COR-L47 (cell line): ENCODE results near the gene TAPT1.
"Not testable (repeated sequence)": the region's sequence is repeated elsewhere in the genome, so short reads cannot be mapped to it uniquely, and the experiment has no call there.

Experiments used
- DNase-seq: peaks from one replicate; lab custom pipeline; 2025; lab: John Stamatoyannopoulos, UW

The TAPT1 gene, protein sequence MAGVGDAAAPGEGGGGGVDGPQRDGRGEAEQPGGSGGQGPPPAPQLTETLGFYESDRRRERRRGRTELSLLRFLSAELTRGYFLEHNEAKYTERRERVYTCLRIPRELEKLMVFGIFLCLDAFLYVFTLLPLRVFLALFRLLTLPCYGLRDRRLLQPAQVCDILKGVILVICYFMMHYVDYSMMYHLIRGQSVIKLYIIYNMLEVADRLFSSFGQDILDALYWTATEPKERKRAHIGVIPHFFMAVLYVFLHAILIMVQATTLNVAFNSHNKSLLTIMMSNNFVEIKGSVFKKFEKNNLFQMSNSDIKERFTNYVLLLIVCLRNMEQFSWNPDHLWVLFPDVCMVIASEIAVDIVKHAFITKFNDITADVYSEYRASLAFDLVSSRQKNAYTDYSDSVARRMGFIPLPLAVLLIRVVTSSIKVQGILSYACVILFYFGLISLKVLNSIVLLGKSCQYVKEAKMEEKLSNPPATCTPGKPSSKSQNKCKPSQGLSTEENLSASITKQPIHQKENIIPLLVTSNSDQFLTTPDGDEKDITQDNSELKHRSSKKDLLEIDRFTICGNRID

GRCh38 chr4:16225863-16226815, at the start of gene TAPT1:
Gene TAPT1, minus strand, starts transcription at chr4:16226471. Its CDS starts 14 bp downstream, at chr4:16226457.
- peak; percentile 58 for DNase-seq

DNA sequence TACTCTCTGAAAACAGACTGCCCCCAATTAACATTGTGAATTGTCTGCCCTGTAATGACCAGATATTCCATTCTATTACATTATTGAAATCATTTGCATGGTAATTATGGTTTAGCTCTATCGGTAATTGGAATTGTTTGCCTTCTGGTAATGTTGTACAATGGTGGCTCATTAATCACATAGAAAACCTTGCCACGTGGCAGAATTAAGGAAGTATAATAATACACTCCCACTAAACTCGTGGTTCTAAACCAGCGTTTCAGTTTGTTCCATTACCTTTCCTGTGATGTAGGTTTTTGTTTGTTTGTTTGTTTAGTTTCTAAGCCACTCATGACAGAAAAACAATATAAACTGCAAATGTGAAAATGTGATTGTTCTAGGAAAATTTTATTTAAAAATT, 45.1 kb upstream of the TAPT1 start:
- DNase-seq = no peak

DNA sequence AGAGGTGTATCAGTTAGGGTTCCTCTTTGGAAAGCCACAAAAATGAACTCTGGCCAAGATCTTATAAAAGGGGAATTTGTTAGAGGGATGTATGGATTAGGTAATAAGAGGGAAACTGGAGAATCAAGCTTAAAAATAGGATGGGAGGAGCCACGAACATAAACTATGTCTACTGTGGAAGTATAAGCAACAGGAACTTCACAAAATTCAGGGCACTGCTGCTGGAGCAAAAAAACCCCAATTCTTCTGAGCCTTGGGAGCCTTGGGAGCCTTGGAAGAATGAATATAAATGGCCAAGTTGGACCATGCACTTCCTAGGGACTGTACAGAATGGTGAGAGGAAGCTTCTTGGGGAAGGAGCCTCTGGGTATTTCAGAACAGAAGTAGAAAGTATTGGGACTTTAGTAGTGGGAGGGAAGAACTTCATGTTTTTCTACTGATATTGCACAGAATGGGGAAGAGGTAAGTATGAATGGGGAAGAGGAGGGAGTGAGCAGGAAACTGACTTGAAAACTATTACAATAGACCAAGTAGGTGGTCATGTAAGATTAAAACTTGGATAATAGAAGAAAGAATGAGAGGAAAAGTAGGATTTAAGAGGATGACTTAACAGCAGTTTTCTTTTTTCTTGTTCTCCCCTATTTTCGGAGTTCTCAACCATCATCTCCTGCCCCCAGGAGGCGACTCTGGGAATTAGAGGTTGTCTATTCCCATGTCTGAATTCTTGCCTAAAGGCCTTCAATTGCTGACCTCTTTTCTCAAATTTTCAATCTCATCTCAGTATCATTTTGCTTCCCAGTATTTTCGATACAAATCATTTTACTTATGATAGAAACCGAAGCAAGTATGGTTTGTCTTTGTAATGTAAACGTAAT, 44.4 kb upstream of the TAPT1 start:
- DNase-seq = no peak

GRCh38 chr4:16269742-16270453, 43.6 kb upstream of the TAPT1 start:
- DNase-seq = not testable (repeated sequence)

- DNase-seq = no peak
Observed at GRCh38 chr4:16269240-16269639, 43.0 kb upstream of the TAPT1 start.

DNA sequence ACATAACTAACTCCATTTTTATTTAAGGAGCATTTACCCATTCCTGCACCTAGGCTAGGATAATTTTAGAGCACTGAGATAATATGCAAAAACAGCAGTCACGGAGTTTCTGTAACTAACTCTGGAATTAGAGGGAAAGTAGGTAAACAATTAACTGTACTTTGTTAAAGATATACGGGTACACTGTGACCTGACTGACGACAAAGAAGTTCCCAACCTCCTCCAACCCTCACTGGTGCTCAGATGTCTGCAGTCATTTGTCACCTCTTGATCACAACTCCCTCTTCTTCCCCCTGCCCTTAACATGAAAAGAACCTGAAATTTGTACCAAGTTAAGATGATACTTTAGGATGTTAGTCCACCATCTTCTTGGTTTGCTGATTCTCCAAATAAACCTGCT, 42.0 kb upstream of the TAPT1 start:
- no peak for DNase-seq

DNA sequence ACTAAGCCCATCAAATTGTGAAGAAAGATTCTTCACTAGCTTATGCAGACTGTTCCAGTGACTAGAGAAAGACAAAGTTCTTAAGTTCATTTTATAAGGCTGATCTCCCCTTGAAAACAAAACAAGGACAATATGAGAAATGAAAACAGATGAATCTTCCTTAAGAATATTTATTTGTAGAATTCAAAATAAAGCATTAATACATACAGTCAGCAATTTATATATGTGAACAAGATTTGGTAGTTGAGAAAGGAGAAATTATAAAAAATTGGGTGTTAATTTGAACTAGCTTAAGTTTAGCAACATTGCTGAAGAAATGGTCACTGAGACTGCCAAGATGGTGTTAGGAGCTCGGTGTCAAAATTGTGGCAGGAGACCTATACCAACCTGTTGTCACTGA, 41.4 kb upstream of the TAPT1 start:
- DNase-seq = no peak

DNA sequence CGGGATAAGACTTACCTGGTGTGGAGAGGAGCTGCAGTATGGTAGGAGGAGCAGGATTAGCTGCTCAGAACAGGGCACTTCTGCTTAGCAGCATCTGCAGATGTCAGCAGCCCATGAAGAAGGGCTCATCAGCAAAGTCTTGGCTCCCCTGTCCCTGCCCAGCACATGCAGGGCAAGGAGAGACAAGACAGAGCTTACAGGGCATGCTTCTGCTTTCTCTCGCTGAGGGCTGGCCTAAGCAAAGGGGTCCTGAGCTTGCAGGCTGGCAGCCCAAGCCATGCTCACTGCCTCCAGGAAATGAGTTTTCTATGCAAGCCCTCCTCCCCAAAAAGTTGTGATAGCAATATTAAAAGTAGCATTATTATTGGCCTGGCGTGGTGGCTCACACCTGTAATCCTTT, 39.5 kb upstream of the TAPT1 start:
- no peak for DNase-seq

GRCh38 chr4:16264798-16265197, 38.5 kb upstream of the TAPT1 start:
- DNase-seq = peak; percentile 27

GRCh38 chr4:16263056-16263455, 36.8 kb upstream of the TAPT1 start:
- no peak for DNase-seq

DNA sequence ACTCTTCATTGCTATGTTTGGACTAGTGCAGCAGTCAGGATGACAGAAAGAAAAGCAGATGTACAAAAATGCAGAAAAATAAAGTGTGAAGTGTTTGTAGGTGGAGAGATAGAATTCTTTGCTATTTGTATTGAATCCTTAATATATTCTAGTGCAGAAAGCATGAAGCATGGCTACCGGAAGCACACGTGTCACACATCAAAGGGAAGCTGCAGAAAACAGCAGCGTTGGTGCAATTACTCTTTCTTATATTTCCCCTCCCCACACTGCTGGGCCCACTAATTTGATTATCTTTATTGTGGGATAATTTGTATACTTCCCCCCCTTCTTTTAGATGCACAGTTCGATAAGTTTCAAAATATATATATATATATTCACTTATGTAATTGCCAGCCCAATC, 35.9 kb upstream of the TAPT1 start:
- no peak for DNase-seq

DNA sequence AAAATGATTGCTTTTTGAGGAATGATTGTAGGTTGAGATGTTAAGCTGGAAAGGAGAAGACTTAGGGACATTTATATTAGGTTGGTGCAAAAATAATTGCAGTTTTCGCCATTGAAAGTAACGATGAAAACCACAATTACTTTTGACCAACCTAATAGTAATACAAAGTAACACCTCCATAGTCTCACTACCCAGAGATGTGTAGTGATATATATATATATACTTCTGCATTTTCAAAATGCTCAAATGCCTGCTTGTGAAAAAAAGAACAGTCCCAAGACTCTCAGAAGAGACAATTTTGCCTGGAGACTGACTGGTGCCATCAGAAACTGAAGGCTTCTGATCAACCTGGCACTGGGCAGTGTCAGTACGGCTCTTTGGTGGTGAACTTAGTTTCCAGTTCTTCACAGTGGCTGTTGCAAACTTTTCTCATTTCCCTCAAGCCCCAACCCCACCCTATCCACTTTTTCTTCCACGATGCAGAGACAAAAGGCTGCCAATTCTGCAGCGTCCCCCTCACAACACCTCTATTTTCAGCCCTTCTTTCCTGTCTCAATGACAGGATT, 35.1 kb upstream of the TAPT1 start:
- DNase-seq = no peak

- no peak for DNase-seq
Observed at GRCh38 chr4:16259889-16260246, 33.6 kb upstream of the TAPT1 start.

DNA sequence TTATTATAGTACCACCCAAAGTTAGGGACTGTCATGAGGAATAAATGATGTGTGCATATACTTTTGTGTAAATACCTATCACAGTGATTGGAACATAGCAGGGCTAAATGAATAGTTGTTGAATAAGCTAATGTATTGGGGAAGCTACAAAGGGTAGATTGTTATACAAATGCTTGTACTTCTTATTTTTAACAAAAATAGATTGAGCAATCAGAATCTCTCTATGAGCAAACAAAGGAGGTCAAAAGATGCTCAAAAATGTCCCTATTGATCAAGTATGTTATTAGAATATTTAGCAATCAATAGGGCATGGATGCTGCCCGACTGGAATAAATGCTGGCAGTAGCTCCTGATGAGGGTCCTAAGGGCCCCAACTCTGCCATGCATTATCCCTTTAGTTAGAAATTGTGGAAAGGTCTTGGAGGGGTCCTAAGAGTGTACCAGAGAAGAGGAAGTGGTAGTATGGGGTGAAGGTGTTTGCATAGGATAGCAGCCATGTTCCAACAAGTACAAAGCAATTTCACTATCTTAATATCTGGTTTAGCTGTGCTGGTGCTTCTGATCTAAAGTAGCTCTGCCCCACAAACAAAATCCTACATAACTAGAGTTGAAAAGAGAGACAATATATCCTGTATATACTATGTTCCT, 33.1 kb upstream of the TAPT1 start:
- DNase-seq = no peak

GRCh38 chr4:16257611-16258010, 31.3 kb upstream of the TAPT1 start:
- DNase-seq = no peak

DNA sequence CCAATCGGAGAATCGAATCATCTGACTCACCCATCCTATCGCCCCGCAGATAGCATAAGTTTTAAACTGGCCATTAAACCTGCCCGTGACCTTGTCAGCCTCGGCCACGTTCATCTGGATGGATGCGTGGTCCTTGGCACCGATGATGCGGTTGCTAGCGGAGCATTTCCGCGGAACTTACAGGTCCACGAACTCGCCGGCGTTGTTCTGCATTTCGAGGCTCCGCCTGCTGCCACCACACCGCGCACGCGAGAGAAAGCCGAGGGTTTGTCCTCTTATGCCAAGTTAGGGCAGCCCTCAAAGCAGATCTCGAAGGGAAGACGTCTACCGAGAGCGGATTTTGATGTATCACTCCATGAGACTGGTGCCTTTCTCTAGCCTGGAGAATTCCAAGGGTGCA, 30.1 kb upstream of the TAPT1 start:
- no peak for DNase-seq

GRCh38 chr4:16255730-16256129, 29.5 kb upstream of the TAPT1 start:
- no peak for DNase-seq

DNA sequence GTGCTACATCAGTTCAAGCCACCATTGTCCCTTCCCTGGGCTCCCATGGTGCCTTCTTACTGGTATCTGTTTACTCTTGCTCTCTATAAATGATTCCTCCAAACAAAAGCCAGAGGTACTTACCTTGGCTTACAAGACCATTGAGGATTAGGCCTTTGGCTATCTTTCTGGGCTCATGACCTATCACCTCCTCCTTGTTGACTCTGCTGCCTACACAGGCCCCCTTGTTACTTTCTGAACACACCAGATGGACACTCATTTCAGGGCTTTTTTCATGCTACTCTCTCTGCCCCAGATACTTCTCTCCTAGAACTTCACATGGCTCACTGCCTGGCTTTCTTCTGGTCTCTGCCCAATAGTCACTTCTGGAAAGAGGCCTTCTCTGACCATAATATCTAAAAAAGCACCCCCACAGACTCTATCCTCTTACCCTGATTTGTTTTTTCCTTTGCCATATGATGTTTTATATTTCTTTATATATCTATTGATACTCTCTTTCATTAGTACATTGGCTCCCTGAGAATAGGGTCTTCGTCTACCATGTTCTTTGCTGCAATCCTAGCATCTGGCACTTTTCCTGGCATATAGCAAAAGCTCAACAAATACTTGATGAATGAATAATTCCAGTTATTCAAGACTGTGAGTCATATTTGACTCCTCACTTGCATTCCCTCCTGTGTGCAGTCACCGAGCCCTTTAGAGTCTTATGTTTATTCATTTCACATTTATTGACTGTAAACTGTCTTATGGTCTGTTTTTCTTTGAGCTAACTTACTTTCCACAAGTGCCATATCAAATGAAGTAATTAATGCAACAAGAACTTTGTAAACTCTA, 27.1 kb upstream of the TAPT1 start:
- DNase-seq = no peak

DNA sequence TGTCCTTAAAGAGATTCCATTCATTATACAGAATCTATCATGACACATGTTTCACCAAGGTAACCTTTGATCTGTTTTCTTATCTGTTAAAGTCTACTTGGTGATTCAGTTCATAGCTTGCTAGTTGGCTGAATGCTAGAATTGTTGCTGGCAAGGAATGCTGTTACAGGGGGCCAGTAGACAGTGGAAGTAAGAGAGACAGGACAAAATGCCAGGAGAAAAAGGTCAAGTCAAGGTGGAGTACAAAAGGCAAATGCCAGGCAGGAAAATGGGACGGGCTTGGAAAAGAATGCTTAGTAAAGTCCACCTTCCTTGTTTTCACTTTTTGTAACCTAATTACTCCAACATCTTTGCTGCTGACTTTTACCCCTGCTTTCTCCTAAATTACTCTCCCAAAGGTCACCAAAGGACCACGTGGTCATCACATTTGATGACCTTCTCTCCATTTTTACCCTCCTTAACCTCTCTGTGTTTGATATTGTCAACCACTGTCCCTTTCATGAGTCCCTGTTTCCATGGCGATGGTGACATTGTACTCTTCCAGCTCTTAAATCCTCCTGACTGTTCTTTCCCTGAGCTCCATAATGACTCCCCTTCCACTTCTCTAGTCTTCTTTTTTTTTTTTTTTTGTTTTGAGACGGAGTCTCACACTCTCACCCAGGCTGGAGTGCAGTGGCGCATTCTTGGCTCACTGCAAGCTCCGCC, 24.5 kb upstream of the TAPT1 start:
- no peak for DNase-seq
